Loucy (cell line): ENCODE measurements around the gene ZNRD2.

Experiments
- CTCF ChIP-seq: fragments of 200-600 bp; sonication (generic); conservative IDR thresholded peaks from 2 replicates; pipeline ENCODE4 v1.5.1; 2014; ENCODE audit warnings: mild to moderate bottlenecking, antibody characterized with exemption, low read length
- EZH2phosphoT487 ChIP-seq: fragments of 200-600 bp; IDR thresholded peaks from 2 replicates; pipeline ENCODE4 v1.6.1; 2018; ENCODE audit warnings: antibody characterized with exemption, mild to moderate bottlenecking, moderate library complexity, borderline replicate concordance

GRCh38 chr11:65611758-65612603 is 41.7 kb downstream of the ZNRD2 start:
- no peak for TF ChIP-seq CTCF
- no peak for TF ChIP-seq EZH2phosphoT487
